DMS53 treated with DMSO at 0.1 percent for 48 hours (cell line): ENCODE results near the gene MRPL54.
"Not testable (repeated sequence)": the region's sequence is repeated elsewhere in the genome, so short reads cannot be mapped to it uniquely, and the experiment has no call there.

Experiments used
- DNase-seq: peaks from one replicate; lab custom pipeline; 2025; ENCODE audit not compliant: unreplicated experiment; lab: John Stamatoyannopoulos, UW

Gene MRPL54

GRCh38 chr19:3807574-3808354 is 45.3 kb downstream of the MRPL54 start:
- no peak for DNase-seq

GRCh38 chr19:3808420-3809143 is 46.1 kb downstream of the MRPL54 start:
- DNase-seq, result no peak

GRCh38 chr19:3809881-3810707 is 47.6 kb downstream of the MRPL54 start:
- no peak for DNase-seq

- no peak for DNase-seq
Observed at GRCh38 chr19:3810708-3811355, 48.4 kb downstream of the MRPL54 start.

- no peak for DNase-seq
Observed at GRCh38 chr19:3813473-3814392, 51.3 kb downstream of the MRPL54 start.

GRCh38 chr19:3814648-3815047 is 52.2 kb downstream of the MRPL54 start:
- no peak for DNase-seq

GRCh38 chr19:3816148-3816547 is 53.7 kb downstream of the MRPL54 start:
- DNase-seq, result not testable (repeated sequence)

- no peak for DNase-seq
Observed at GRCh38 chr19:3816566-3817218, 54.2 kb downstream of the MRPL54 start.
